HG03095 (cell line): ENCODE measurements around the gene IL32.

Experiments used
- ATAC-seq: cut with Tn5 transposase; IDR thresholded peaks from one replicate; pipeline ENCODE4 v1.9.1; 2021; ENCODE audit warnings: moderate library complexity; ENCODE audit not compliant: unreplicated experiment

IL32 gene

GRCh38 chr16:3027983-3028715 is 37.3 kb upstream of the IL32 start:
- ATAC-seq = no peak

DNA sequence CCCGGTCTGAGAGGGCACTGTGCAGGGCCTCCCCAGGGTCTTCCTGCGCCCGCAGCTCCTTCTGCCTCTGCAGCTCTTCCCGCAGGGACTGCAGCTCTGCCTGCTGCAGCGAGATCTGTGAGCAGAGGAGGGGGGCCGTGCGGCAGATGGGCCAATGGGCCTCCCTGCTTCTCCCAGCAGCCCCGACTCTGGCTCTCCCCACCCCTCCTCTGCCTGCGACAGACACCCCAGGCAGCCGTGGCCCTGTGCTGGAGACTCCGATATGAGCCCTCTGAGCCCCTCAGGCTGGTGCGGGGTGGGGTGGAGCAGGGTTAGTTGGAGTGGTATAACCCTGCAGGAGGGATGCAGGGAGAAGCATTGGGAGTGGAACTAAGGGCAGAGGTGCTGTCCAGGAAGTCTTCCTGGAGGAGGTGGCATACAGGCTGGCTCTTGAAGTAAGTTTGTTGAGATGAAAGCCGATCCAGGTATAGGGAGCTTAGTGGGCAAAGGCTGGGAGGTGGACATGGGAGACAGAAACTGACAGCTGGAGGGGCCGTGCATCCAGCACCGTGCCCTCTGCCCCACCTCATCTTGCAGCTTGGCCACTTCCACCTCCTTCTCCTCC is 36.6 kb upstream of the IL32 start:
- ATAC-seq = no peak

DNA sequence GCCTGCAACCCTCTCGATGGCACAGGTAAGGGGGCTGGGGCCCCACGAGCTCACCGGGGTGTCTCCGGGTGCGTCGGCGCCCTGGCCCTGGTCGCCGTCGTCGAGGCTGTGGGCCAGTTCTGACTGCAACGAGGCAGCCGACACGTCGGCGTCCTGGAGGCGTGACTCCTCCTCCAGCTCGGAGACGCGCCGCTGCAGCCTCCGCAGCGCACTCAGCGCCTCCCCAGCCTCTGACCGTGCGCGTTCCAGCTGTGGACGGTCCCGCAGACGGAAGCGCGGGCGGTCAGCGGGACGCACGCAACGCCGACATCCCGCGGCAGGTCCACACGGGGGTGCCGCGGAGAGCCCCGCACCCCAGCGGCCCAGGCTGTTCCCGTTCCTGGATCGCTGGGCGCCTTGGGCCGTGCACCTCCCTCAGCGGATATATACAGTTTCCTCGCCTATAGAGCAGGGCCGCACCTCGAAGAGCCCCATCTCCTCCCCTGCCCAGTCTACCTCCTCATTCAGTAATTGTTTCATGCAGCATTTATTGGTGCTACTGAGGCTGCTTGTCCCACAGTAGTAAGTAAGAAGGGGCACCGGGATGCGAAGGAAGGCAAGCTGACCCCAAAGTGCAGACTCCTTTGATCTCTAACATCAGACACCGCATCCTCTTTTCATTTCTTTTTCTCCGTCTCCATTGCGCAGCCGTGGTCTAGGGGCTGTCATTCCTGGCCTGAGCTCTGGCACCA is 35.8 kb upstream of the IL32 start:
- no peak for ATAC-seq

GRCh38 chr16:3030222-3031212 is 34.9 kb upstream of the IL32 start:
- no peak for ATAC-seq

GRCh38 chr16:3032624-3033023 is 32.8 kb upstream of the IL32 start:
- ATAC-seq = no peak

DNA sequence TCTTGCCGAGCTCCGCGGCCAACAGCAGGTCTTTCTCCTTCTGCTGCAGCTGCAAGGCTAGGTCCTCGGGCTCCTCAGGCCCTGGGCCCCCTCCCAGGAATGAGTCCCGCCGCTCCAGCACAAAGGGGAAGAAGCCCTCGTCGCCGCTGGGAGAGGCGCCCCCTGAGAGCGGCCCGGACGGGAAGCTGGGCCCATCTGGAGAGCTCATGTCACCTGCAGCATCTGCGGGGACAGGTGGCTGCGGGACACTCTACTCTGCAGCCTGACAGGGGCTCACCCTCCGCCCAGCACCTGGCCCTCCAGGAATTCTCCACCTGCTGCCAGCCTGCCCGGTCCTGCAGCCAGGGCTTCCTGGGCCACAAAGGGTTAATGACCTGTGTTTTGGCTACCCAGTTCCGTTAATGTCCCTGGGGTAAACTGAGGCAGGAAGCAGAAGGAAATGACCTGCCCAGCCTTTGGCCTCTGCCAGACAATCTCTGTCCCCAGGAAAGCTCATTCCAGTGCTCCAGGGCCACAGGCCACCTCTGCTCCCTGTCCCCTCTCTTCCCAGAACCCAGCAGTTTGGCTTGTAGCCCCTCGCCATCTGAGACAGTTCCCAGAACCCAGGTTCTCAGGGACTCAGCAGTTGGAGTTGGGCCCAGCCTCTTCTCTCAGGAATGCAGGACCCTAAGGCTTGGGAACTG is 30.0 kb upstream of the IL32 start:
- no peak for ATAC-seq

GRCh38 chr16:3035972-3036725 is 29.3 kb upstream of the IL32 start:
- no peak for ATAC-seq

DNA sequence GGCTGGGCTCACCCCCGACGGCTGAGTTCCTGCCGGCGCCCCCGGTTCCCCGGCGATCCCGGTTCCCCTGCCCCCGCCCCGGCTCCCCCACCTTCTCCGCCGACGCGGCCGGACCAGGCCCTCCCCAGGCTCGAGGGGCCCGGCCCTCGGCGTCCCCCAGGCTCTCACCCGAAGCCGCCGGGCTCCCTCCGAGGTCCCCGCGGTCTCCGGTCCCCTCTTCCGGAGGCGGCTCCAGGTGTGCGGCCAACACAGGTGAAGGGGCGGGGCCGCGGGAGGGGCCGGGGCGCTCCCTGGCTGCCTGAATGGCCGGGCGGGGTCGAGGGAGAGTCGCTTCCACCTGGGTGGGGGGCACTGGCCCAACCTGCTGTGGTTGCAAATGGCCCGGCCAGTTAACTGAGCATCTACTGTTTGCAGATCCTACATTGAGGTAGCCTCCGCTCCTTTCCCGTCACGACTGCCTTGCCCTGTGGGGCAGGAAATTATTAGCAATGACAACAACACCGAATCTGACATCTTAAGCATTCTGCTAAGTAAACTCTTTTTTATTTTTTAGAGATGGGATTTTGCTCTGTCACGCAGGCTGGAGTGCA is 28.6 kb upstream of the IL32 start, which contains the start of gene BICDL2:
Gene BICDL2, minus strand, starts transcription at position 219 of the 590 bp plus-strand sequence. CDS start 1,448 bp downstream, outside the sequence.
- no peak for ATAC-seq

- no peak for ATAC-seq
Observed at GRCh38 chr16:3038256-3038655, 27.2 kb upstream of the IL32 start.

DNA sequence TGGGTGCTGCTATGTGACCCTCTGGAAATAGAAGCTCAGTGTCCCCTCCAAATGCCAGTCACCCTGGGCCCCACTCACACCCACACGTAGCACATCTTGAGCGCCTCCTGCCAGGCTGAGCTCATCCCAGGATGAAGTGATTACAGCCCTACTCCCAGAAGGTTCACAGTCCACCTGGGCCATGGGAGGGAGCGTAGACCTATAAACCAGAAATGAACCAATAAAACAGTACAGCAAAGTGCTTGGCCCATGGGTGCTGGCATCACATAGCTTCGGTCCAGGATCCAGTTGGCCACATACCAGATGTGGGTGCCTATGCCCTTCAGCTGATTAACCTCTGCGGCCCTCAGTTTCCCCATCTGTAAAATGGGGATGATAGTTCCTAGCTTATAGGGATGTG is 26.5 kb upstream of the IL32 start:
- ATAC-seq = no peak

GRCh38 chr16:3042376-3042775 is 23.1 kb upstream of the IL32 start:
- ATAC-seq = no peak

DNA sequence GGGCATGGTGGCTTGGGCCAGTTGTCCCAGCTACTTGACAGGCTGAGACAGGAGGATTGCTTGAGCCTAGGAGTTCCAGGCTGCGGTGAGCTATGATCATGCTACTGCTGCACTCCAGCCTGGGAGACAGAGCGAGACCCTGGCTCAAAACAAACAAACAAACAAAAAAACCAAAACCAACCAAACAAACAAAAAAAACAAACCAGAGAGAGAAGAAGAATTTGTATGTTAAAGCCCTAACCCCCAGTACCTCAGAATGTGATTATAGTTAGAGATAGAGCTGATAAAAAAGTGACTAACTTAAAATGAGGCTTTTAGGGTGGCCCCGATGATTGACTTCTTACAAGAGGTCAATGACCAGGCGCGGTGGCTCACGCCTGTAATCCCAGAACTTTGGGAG is 20.7 kb upstream of the IL32 start:
- ATAC-seq = no peak

DNA sequence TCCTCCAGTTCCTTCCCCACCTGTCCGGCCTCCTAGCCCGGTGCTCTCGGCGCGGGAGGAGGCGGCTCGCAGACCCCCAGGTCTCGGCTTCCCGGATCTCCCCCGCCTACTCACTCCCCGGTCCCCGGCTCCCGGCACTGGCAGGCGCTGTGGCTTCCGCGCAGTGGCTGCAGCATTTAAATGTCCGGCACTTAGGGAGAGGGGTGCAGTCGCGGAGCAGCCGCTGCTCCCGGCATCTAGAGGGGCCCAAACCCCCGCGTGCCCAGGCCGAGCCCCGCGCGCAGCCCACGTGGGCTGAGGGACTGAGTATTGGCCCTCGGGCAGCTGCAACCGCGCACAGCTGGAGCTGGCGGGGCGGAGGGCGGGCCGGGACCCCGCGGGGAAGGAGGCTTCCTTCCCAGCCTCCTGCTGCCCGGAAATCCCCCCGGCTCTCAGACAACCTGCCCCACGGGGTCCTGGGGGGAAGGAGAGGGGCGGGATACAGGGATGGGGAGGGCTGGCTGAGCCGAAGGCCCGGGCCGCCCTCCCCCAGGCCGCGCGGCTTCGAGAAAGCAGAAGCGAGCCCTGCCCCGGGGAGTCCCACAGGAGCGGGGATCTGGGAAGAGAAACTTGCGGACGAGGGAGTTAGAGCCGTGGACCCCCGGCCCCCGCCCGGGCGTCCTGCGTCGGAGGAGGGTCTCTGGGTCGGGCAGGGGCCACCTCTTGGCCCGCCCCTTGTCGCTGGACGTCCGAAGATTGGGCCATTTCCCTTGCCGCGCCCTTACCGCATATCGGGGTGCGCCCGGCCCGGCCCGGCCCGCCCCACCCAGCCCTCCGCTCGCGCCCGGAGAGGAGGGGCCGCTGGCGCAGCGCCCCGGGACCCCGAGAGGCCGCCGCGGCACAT is 19.4 kb upstream of the IL32 start, which contains the start of gene MMP25:
Gene MMP25, plus strand, starts transcription at position 804 of the 883 bp plus-strand sequence. CDS start 357 bp downstream, outside the sequence.
- ATAC-seq = no peak

DNA sequence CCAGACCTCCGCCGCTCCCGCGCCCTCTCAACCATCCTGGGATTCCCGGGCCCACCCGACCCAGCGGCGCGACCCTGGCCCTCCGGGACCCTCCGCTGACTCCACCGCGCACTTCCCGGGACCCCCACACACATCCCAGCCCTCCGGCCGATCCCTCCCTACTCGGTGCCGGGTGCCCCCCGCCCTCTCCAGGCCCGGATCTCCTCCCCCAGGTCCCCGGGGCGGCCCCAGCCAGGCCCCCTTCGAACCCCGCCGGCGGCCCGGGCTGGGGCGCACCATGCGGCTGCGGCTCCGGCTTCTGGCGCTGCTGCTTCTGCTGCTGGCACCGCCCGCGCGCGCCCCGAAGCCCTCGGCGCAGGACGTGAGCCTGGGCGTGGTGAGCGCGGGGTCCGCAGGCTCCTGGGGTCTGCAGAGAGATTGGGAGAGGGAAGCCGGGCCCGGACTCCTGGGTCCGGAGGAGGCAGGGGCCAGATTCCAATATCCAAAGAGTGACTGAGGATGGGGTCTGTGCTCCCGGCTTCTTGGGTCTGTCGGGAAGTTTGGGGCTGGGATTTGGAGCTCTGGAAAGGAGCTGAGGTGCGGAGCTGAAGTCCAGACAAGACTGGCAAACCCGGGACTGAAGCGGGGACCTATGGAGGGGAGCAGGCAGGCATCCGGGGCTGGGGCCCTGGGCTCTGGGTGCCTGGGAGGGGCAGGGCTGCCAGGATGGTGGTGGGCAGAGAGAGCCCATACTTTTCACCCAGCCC is 18.6 kb upstream of the IL32 start:
- ATAC-seq = no peak

- no peak for ATAC-seq
Observed at GRCh38 chr16:3047387-3047720, 18.1 kb upstream of the IL32 start.

GRCh38 chr16:3049921-3050481 is 15.4 kb upstream of the IL32 start:
- no peak for ATAC-seq

- no peak for ATAC-seq
Observed at GRCh38 chr16:3050487-3050886, 15.0 kb upstream of the IL32 start.
